Right lobe of liver (tissue), 4 donors: ENCODE results near the gene RHEX.

Experiments used
- POLR2A ChIP-seq: fragments of 450-650 bp; IDR thresholded peaks from one replicate; pipeline ENCODE4 v1.6.1; 2017; ENCODE audit warnings: antibody characterized with exemption, mild to moderate bottlenecking
- TF ChIP-seq, protein P1 (sequence below), 4 donors: fragments of 200-600 bp in 3 of 4; fragments of 450-650 bp in 1 of 4; IDR thresholded peaks; one replicate each; pipeline versions ENCODE4 v1.5.1 to v1.8.0; 2016 to 2022; ENCODE audit warnings: antibody characterized with exemption in 4 of 4, mild to moderate bottlenecking in 2 of 4
- donor health status: DM: no; HTN: no; CAD: no.
- donor health status: DM: no; HTN: no; CAD: no.
- donor health status: DM: no; HTN: yes; CAD: no.

DNA sequence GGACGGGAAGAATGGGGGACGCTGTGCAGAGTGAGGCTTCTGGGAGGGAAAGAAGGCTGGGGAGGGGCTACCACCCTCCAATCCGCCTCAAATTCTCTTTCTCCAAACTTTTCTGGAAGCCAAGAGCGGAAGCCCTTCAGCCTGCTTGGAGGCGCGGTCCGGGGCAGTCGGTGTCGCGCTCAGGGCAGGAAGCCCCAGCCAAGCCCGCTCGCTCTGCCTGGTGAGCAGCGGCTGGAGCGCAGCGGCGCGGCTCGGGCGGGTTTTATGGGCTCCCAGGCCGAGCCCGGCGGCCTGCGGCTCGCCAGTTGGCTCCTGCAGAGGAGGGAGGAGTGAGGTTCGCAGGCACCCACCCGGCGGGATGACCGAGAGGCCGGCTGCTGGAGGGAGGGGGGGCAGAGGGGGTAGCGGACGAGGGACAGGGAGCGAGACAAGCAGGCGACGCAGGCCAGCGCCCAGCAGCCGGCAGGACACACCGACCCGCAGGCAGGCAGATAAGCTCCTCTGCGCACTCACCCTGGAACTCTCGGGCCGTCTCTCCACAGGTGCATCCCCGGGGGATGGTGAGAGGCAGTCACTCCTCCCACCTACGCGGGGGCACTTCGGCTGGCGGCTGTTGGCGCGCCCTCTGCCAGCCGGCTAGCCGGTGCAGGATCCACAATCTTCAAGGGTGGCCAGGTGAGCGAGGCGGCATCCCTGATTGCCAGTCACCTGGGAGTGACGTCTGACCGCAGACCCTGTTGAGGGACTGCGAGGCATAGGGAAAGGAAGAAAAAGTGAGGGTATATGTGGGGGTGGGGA lies 64.4 kb downstream of the RHEX start, which contains the start of gene AVPR1B:
- TF ChIP-seq, protein P1, sequence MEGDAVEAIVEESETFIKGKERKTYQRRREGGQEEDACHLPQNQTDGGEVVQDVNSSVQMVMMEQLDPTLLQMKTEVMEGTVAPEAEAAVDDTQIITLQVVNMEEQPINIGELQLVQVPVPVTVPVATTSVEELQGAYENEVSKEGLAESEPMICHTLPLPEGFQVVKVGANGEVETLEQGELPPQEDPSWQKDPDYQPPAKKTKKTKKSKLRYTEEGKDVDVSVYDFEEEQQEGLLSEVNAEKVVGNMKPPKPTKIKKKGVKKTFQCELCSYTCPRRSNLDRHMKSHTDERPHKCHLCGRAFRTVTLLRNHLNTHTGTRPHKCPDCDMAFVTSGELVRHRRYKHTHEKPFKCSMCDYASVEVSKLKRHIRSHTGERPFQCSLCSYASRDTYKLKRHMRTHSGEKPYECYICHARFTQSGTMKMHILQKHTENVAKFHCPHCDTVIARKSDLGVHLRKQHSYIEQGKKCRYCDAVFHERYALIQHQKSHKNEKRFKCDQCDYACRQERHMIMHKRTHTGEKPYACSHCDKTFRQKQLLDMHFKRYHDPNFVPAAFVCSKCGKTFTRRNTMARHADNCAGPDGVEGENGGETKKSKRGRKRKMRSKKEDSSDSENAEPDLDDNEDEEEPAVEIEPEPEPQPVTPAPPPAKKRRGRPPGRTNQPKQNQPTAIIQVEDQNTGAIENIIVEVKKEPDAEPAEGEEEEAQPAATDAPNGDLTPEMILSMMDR (IDR thresholded peaks at IDR 0.05) = no peak
- no peak for TF ChIP-seq POLR2A
